ENCODE results near the gene F2.
"Not testable (repeated sequence)": the region's sequence is repeated elsewhere in the genome, so short reads cannot be mapped to it uniquely, and the experiment has no call there.

F2 gene

GRCh38 chr11:46695345-46696211 is 23.4 kb upstream of the F2 start:
- FAIRE-seq (no peak), DNase-seq (ENCODE audit: insufficient read length, low spot score) (no peak)
- TF ChIP-seq POLR2AphosphoS5 (IDR thresholded peaks at IDR 0.05; ENCODE audit: low read depth, low read length) (no peak), PAX5 (IDR thresholded peaks at IDR 0.05; ENCODE audit: insufficient read depth, low read length, severe bottlenecking) (no peak), SPI1 (IDR thresholded peaks at IDR 0.05; ENCODE audit: low read depth, low read length) (no peak), POU2F2 (IDR thresholded peaks at IDR 0.05; ENCODE audit: low read depth, low read length) (no peak), TAF1 (IDR thresholded peaks at IDR 0.05; ENCODE audit: low read depth, low read length) (no peak), POLR2A (IDR thresholded peaks at IDR 0.05; ENCODE audit: low read depth, low read length) (no peak)

GRCh38 chr11:46696212-46696558 is 22.8 kb upstream of the F2 start:
- DNase-seq (ENCODE audit: insufficient read length, low spot score) (no peak), FAIRE-seq (no peak)
- no peak for TF ChIP-seq TAF1 (IDR thresholded peaks at IDR 0.05; ENCODE audit: low read depth, low read length)
- no peak for TF ChIP-seq SPI1 (IDR thresholded peaks at IDR 0.05; ENCODE audit: low read depth, low read length)
- no peak for TF ChIP-seq POLR2A (IDR thresholded peaks at IDR 0.05; ENCODE audit: low read depth, low read length)
- TF ChIP-seq PAX5 (IDR thresholded peaks at IDR 0.05; ENCODE audit: insufficient read depth, low read length, severe bottlenecking) = no peak
- TF ChIP-seq POLR2AphosphoS5 (IDR thresholded peaks at IDR 0.05; ENCODE audit: low read depth, low read length) = no peak

- DNase-seq (ENCODE audit: insufficient read length, low spot score) = no peak
- TF ChIP-seq TAF1 (IDR thresholded peaks at IDR 0.05; ENCODE audit: low read depth, low read length) (no peak), POLR2AphosphoS5 (IDR thresholded peaks at IDR 0.05; ENCODE audit: low read depth, low read length) (no peak)
- no peak for FAIRE-seq
Observed at GRCh38 chr11:46697303-46697702, 21.7 kb upstream of the F2 start.

DNA sequence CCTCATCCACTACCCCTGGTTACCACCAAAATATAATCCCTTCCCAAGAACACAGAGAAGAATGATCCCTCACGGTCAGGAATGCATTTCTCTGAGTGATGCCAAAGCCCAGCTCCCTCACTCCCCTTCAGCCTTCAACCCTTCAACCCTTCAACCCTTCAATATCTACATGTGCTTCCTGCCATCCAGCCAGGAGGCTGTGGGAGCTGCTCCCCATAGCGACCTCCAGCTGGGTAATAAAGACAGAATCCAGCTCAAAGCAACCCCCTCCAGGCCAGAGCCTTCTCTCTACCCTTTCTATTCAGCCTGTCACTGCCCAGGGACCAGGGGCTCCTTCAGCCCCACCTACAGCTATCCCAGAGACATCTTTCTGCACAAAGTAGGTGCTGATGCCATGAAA is 21.3 kb upstream of the F2 start:
- DNase-seq (ENCODE audit: insufficient read length, low spot score) (no peak), FAIRE-seq (no peak)
- no peak for TF ChIP-seq POLR2A (IDR thresholded peaks at IDR 0.05; ENCODE audit: low read depth, low read length)
- no peak for TF ChIP-seq SPI1 (IDR thresholded peaks at IDR 0.05; ENCODE audit: low read depth, low read length)
- TF ChIP-seq PAX5 (IDR thresholded peaks at IDR 0.05; ENCODE audit: insufficient read depth, low read length, severe bottlenecking) = no peak
- no peak for TF ChIP-seq POLR2AphosphoS5 (IDR thresholded peaks at IDR 0.05; ENCODE audit: low read depth, low read length)
- no peak for TF ChIP-seq TAF1 (IDR thresholded peaks at IDR 0.05; ENCODE audit: low read depth, low read length)
- TF ChIP-seq POU2F2 (IDR thresholded peaks at IDR 0.05; ENCODE audit: low read depth, low read length) = no peak

DNA sequence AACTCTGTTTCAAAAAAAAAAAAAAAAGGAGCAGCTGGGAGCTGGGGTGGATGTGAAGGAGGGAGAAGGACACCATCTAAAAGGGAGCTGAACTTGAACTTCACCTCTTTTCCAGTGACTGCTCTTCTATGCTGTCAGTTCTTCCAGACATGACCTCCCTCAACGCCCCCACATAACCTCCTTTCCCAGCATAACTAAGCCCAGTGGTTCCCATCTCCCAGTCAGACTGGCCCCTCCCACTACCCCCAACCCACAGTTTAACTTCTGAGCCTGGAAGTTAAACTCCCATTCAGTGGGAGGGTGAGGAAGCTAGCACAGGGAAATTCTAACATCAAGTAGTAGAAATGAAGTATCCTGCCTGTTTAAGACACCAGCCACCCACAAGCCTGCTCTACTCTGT is 20.4 kb upstream of the F2 start:
- DNase-seq (ENCODE audit: insufficient read length, low spot score) (no peak), FAIRE-seq (no peak)
- TF ChIP-seq PAX5 (IDR thresholded peaks at IDR 0.05; ENCODE audit: insufficient read depth, low read length, severe bottlenecking) (no peak), POLR2AphosphoS5 (IDR thresholded peaks at IDR 0.05; ENCODE audit: low read depth, low read length) (no peak), POU2F2 (IDR thresholded peaks at IDR 0.05; ENCODE audit: low read depth, low read length) (no peak), POLR2A (IDR thresholded peaks at IDR 0.05; ENCODE audit: low read depth, low read length) (no peak), TAF1 (IDR thresholded peaks at IDR 0.05; ENCODE audit: low read depth, low read length) (no peak), SPI1 (IDR thresholded peaks at IDR 0.05; ENCODE audit: low read depth, low read length) (no peak)

DNA sequence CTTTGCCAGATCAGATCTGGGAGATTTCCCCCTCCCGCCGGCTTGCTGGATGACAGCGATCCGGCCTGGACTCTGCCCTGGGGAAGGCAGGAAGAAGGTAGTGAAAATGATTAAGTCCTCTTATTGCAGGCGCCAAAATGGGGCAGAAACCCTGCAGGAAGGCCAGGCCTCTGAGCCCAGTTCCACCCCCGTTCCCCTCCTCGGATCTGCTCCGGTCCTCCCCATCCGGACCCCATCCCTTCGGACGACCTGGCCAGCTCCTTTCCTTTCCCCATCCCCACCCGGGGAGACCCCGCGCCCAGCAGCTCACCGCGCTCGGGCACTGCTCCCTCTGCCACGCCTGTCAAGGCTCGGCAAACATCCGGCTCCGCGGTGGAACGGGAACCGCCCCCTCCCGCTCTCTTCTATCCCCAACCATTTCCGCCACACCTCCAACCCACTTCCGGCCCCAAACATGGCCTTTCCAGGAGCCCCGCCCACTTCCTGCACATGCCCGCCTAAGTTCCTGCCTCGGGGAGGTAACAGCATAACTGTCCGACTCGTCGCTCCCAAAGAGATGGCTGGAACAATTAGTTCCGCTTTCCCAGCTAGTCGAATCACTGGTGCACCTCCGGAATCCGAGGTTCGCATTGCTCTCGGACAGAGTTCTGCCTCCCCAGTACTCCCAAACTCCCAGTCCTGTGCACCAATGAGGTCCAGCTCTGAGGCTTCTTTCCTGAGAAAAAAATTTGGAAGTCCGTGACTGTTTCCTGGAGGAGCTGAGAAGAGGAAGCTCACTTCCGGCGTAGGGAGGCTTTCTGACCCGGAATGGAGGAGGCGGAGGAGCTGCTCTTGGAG is 18.6 kb upstream of the F2 start, which contains the start of the genes ARHGAP1 and ZNF408:
TSS of gene ARHGAP1 (minus strand) at position 379 of the 837 bp plus-strand sequence. CDS start 4,512 bp downstream, outside the sequence.
TSS of gene ZNF408 (plus strand) at position 791 of the 837 bp plus-strand sequence. CDS start at position 808, 17 bp downstream.
- DNase-seq (ENCODE audit: insufficient read length, low spot score) (peak; percentile 90), FAIRE-seq (peak; percentile 96)
- TF ChIP-seq PAX5 (IDR thresholded peaks at IDR 0.05; ENCODE audit: insufficient read depth, low read length, severe bottlenecking) (no peak), SPI1 (IDR thresholded peaks at IDR 0.05; ENCODE audit: low read depth, low read length) (peak; percentile 48; the same call in 1 of the 2 replicates), POU2F2 (IDR thresholded peaks at IDR 0.05; ENCODE audit: low read depth, low read length) (peak; percentile 13; the same call in 1 of the 2 replicates), TAF1 (IDR thresholded peaks at IDR 0.05; ENCODE audit: low read depth, low read length) (peak; percentile 81), POLR2AphosphoS5 (IDR thresholded peaks at IDR 0.05; ENCODE audit: low read depth, low read length) (peak; percentile 80), POLR2A (IDR thresholded peaks at IDR 0.05; ENCODE audit: low read depth, low read length) (peak; percentile 84)

- FAIRE-seq = no peak
- TF ChIP-seq POLR2AphosphoS5 (IDR thresholded peaks at IDR 0.05; ENCODE audit: low read depth, low read length) (peak; percentile 46; the same call in 1 of the 2 replicates), POLR2A (IDR thresholded peaks at IDR 0.05; ENCODE audit: low read depth, low read length) (peak; percentile 45; the same call in 1 of the 2 replicates), PAX5 (IDR thresholded peaks at IDR 0.05; ENCODE audit: insufficient read depth, low read length, severe bottlenecking) (no peak)
- no peak for DNase-seq (ENCODE audit: insufficient read length, low spot score)
Observed at GRCh38 chr11:46701078-46701654, 17.8 kb upstream of the F2 start.

- FAIRE-seq (no peak), DNase-seq (ENCODE audit: insufficient read length, low spot score) (no peak)
- TF ChIP-seq POLR2AphosphoS5 (IDR thresholded peaks at IDR 0.05; ENCODE audit: low read depth, low read length) (no peak), POU2F2 (IDR thresholded peaks at IDR 0.05; ENCODE audit: low read depth, low read length) (no peak)
Observed at GRCh38 chr11:46705070-46705688, 13.8 kb upstream of the F2 start.

DNA sequence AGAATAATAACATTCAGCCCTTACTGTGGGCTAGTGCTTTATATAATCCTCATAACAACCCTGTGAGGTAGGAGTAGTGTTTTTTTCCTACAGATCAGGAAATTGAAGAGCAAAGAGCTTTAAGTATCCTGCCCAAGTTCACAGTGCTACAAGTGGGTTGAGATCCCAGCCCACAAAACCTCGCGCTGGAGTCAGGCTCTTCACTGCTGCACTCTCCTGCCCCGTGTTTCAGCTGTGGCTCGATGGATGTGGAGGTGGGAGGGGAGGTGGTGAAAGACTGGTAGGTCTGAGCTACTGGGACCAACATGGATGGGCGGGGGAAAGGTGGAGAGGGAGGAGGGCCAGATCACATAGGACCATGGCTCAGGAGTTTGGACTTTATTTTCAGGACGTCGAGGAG is 12.1 kb upstream of the F2 start:
- no peak for FAIRE-seq
- no peak for TF ChIP-seq TAF1 (IDR thresholded peaks at IDR 0.05; ENCODE audit: low read depth, low read length)
- no peak for TF ChIP-seq POU2F2 (IDR thresholded peaks at IDR 0.05; ENCODE audit: low read depth, low read length)
- TF ChIP-seq SPI1 (IDR thresholded peaks at IDR 0.05; ENCODE audit: low read depth, low read length) = no peak
- no peak for TF ChIP-seq POLR2A (IDR thresholded peaks at IDR 0.05; ENCODE audit: low read depth, low read length)
- peak; percentile 56; the same call in 1 of the 2 replicates for TF ChIP-seq POLR2AphosphoS5 (IDR thresholded peaks at IDR 0.05; ENCODE audit: low read depth, low read length)
- no peak for DNase-seq (ENCODE audit: insufficient read length, low spot score)

DNA sequence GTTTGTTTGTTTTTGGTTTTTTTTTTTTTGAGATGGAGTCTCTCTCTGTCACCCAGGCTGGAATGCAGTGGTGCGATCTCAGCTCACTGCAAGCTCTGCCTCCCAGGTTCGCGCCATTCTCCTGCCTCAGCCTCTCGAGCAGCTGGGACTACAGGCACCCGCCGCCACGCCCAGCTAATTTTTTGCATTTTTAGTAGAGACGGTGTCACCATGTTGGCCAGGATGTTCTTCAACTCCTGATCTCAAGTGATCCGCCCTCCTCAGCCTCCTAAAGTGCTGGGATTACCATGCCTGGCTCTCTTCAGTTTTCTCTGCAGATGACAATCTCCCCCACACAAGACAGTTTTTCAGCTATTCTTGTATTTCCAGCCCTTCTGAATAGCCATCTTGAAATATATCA is 9.7 kb upstream of the F2 start:
- FAIRE-seq = not testable (repeated sequence)

More for the DNA sequence above, 9.7 kb upstream of the F2 start:
- DNase-seq (ENCODE audit: insufficient read length, low spot score) = not testable (repeated sequence)
